Measurements from ENCODE around the gene PEF1. TPM values are rescaled to one million over a fixed set of nuclear protein-coding genes. Genes with fewer than 3 reads are reported as not detected.

Gene PEF1
- total RNA-seq, 4 donors from 2014 or later = 61.5 to 101 (median 92.9) TPM

- DNase-seq (ENCODE audit: extremely low spot score) = no peak
- TF ChIP-seq POLR2AphosphoS5 (IDR thresholded peaks at IDR 0.05) (no peak), CTCF (IDR thresholded peaks at IDR 0.05) (no peak), EP300 (IDR thresholded peaks at IDR 0.05) (no peak), POLR2A (IDR thresholded peaks at IDR 0.05; ENCODE audit: low read depth) (no peak)
- Histone ChIP-seq H3K9me3 (no peaks in the 10 kb centered on the region), H3K36me3 (peaks cover 0 to 33% (median 8%) of the 10 kb centered on the region in 4 donors), H3K27ac (replicated peaks in 1 of 4) (peak overlapping the region in 2 of 4 donors; percentile 28 to 78), H3K27me3 (no peaks in the 10 kb centered on the region), H3K4me1 (peaks cover 46 to 58% (median 52%) of the 10 kb centered on the region in 4 donors), H3K4me3 (no peak overlapping the region)
- intact Hi-C loops (cut with DNase I) = no loop called here
- WGBS = 53% methylated on average over 7 of the region's 7 CpGs
Observed at GRCh38 chr1:31675161-31675560, 30.5 kb upstream of the PEF1 start.

GRCh38 chr1:31674626-31675025 is 29.9 kb upstream of the PEF1 start:
- H3K36me3 ChIP-seq = peaks cover 0 to 28% (median 5%) of the 10 kb centered on the region in 4 donors
- WGBS = 59% methylated on average over 8 of the region's 8 CpGs
- H3K9me3 ChIP-seq = no peaks in the 10 kb centered on the region
- H3K4me3 ChIP-seq = no peak overlapping the region
- peak overlapping the region in 2 of 4 donors; percentile 28 to 78 for H3K27ac ChIP-seq (replicated peaks in 1 of 4)
- TF ChIP-seq POLR2A (IDR thresholded peaks at IDR 0.05; ENCODE audit: low read depth) (no peak), POLR2AphosphoS5 (IDR thresholded peaks at IDR 0.05) (no peak), CTCF (IDR thresholded peaks at IDR 0.05) (no peak), EP300 (IDR thresholded peaks at IDR 0.05) (no peak)
- intact Hi-C loops (cut with DNase I) = no loop called here
- no peak for DNase-seq (ENCODE audit: extremely low spot score)
- peaks cover 51 to 64% (median 57%) of the 10 kb centered on the region in 4 donors for H3K4me1 ChIP-seq
- no peaks in the 10 kb centered on the region for H3K27me3 ChIP-seq

- H3K27me3 ChIP-seq = no peaks in the 10 kb centered on the region
- WGBS = 78% methylated on average over 6 of the region's 9 CpGs
- H3K36me3 ChIP-seq = peaks cover 0 to 16% (median 0%) of the 10 kb centered on the region in 4 donors
- no peak for DNase-seq (ENCODE audit: extremely low spot score)
- intact Hi-C loops (cut with DNase I) = no loop called here
- peaks cover 57 to 76% (median 68%) of the 10 kb centered on the region in 4 donors for H3K4me1 ChIP-seq
- no peaks in the 10 kb centered on the region for H3K9me3 ChIP-seq
- TF ChIP-seq EP300 (IDR thresholded peaks at IDR 0.05) (no peak), CTCF (IDR thresholded peaks at IDR 0.05) (no peak), POLR2A (IDR thresholded peaks at IDR 0.05; ENCODE audit: low read depth) (no peak), POLR2AphosphoS5 (IDR thresholded peaks at IDR 0.05) (no peak)
- H3K4me3 ChIP-seq = no peak overlapping the region
- peak overlapping the region; percentile 48 to 78 (median 60) for H3K27ac ChIP-seq (replicated peaks in 1 of 4)
Observed at GRCh38 chr1:31673433-31673832, 28.8 kb upstream of the PEF1 start.

- 73% methylated on average over 9 of the region's 13 CpGs for WGBS
- Histone ChIP-seq H3K36me3 (peaks cover 0 to 12% (median 0%) of the 10 kb centered on the region in 4 donors), H3K27me3 (no peaks in the 10 kb centered on the region), H3K27ac (replicated peaks in 1 of 4) (peak overlapping the region; percentile 48 to 78 (median 60)), H3K9me3 (no peaks in the 10 kb centered on the region), H3K4me3 (no peak overlapping the region), H3K4me1 (peaks cover 57 to 79% (median 73%) of the 10 kb centered on the region in 4 donors)
- TF ChIP-seq CTCF (IDR thresholded peaks at IDR 0.05) = no peak
- TF ChIP-seq POLR2AphosphoS5 (IDR thresholded peaks at IDR 0.05) = no peak
- no peak for TF ChIP-seq EP300 (IDR thresholded peaks at IDR 0.05)
- TF ChIP-seq POLR2A (IDR thresholded peaks at IDR 0.05; ENCODE audit: low read depth) = no peak
- intact Hi-C loops (cut with DNase I) = no loop called here
- DNase-seq (ENCODE audit: extremely low spot score) = no peak
Observed at GRCh38 chr1:31672986-31673385, 28.3 kb upstream of the PEF1 start.
